Measurements from ENCODE around the gene LYZL2. TPM values are rescaled to one million over a fixed set of nuclear protein-coding genes. Genes with fewer than 3 reads are reported as not detected.
"Not testable (repeated sequence)": the region's sequence is repeated elsewhere in the genome, so short reads cannot be mapped to it uniquely, and the experiment has no call there.

The LYZL2 gene
- not detected in 2 replicates for total RNA-seq

DNA sequence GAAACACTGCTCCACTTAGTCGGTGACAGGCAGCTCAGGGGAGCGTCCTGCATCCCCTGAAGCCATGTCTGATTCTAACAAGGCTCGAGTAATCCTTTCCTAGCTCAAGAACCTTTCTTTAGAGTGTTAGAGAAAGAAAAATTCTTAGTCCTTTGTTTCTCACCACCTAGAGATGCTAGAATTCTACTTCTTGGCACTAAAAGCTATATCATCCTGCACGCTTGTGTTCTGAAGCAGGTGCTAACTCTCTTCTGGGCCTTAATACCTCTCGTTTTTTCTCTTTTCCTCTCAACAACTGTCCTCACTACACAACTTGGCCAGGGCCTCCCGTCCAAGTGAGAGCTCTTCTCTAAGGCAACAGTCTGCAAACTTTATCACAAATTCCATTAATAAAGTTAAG lies at the start of gene LYZL2:
Gene LYZL2, minus strand, starts transcription at position 101 of the 400 bp plus-strand sequence. CDS start 2,838 bp downstream, outside the sequence.
- H3K36me3 ChIP-seq (ENCODE audit: control insufficient read depth, insufficient read depth, low read length) = no peaks in the 10 kb centered on the region
- DNase-seq (ENCODE audit: low read depth) = no peak
- H3K4me3 ChIP-seq (ENCODE audit: low read depth, low read length) = no peak within 1 kb of the TSS
- H3K27me3 ChIP-seq (ENCODE audit: control insufficient read depth, insufficient read depth, low read length) = no peaks in the 10 kb centered on the region
- TF ChIP-seq, protein P1, sequence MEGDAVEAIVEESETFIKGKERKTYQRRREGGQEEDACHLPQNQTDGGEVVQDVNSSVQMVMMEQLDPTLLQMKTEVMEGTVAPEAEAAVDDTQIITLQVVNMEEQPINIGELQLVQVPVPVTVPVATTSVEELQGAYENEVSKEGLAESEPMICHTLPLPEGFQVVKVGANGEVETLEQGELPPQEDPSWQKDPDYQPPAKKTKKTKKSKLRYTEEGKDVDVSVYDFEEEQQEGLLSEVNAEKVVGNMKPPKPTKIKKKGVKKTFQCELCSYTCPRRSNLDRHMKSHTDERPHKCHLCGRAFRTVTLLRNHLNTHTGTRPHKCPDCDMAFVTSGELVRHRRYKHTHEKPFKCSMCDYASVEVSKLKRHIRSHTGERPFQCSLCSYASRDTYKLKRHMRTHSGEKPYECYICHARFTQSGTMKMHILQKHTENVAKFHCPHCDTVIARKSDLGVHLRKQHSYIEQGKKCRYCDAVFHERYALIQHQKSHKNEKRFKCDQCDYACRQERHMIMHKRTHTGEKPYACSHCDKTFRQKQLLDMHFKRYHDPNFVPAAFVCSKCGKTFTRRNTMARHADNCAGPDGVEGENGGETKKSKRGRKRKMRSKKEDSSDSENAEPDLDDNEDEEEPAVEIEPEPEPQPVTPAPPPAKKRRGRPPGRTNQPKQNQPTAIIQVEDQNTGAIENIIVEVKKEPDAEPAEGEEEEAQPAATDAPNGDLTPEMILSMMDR (IDR thresholded peaks at IDR 0.05; ENCODE audit: insufficient read depth, low read length, poor library complexity, severe bottlenecking) = no peak

GRCh38 chr10:30677616-30678015 lies 48.1 kb upstream of the LYZL2 start:
- DNase-seq (ENCODE audit: low read depth); H3K36me3 ChIP-seq (ENCODE audit: control insufficient read depth, insufficient read depth, low read length); H3K27me3 ChIP-seq (ENCODE audit: control insufficient read depth, insufficient read depth, low read length); H3K4me3 ChIP-seq (ENCODE audit: low read depth, low read length): not testable (repeated sequence)

DNA sequence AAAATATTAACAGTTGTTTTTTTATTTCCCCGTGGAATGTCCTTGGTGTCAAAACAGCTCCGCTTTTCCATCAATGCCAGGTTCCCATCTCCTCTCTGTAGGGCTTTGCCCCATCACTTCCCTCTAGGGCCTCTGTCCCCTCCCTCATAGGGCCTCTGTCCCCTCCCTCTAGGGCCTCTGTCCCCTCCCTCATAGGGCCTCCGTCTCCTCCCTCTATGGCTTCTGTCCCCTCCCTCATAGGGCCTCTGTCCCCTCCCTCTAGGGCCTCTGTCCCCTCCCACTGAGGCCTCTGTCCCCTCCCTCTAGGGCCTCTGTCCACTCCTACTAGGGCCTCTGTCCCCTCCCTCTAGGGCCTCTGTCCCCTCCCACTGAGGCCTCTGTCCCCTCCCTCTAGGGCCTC lies 47.6 kb upstream of the LYZL2 start:
- H3K4me3 ChIP-seq (ENCODE audit: low read depth, low read length); H3K36me3 ChIP-seq (ENCODE audit: control insufficient read depth, insufficient read depth, low read length); DNase-seq (ENCODE audit: low read depth); H3K27me3 ChIP-seq (ENCODE audit: control insufficient read depth, insufficient read depth, low read length): not testable (repeated sequence)

- H3K36me3 ChIP-seq (ENCODE audit: control insufficient read depth, insufficient read depth, low read length) = no peaks in the 10 kb centered on the region
- TF ChIP-seq, protein P1 (IDR thresholded peaks at IDR 0.05; ENCODE audit: insufficient read depth, low read length, poor library complexity, severe bottlenecking) = no peak
- H3K27me3 ChIP-seq (ENCODE audit: control insufficient read depth, insufficient read depth, low read length) = no peaks in the 10 kb centered on the region
- no peak for DNase-seq (ENCODE audit: low read depth)
- no peak overlapping the region for H3K4me3 ChIP-seq (ENCODE audit: low read depth, low read length)
Measured at GRCh38 chr10:30675791-30676718, 46.5 kb upstream of the LYZL2 start.

GRCh38 chr10:30674796-30675195 lies 45.2 kb upstream of the LYZL2 start:
- Histone ChIP-seq H3K4me3 (ENCODE audit: low read depth, low read length) (no peak overlapping the region), H3K36me3 (ENCODE audit: control insufficient read depth, insufficient read depth, low read length) (no peaks in the 10 kb centered on the region), H3K27me3 (ENCODE audit: control insufficient read depth, insufficient read depth, low read length) (no peaks in the 10 kb centered on the region)
- DNase-seq (ENCODE audit: low read depth) = no peak
- TF ChIP-seq, protein P1 (IDR thresholded peaks at IDR 0.05; ENCODE audit: insufficient read depth, low read length, poor library complexity, severe bottlenecking) = no peak

GRCh38 chr10:30673262-30673661 lies 43.7 kb upstream of the LYZL2 start:
- DNase-seq (ENCODE audit: low read depth); H3K27me3 ChIP-seq (ENCODE audit: control insufficient read depth, insufficient read depth, low read length); H3K4me3 ChIP-seq (ENCODE audit: low read depth, low read length); H3K36me3 ChIP-seq (ENCODE audit: control insufficient read depth, insufficient read depth, low read length): not testable (repeated sequence)

DNA sequence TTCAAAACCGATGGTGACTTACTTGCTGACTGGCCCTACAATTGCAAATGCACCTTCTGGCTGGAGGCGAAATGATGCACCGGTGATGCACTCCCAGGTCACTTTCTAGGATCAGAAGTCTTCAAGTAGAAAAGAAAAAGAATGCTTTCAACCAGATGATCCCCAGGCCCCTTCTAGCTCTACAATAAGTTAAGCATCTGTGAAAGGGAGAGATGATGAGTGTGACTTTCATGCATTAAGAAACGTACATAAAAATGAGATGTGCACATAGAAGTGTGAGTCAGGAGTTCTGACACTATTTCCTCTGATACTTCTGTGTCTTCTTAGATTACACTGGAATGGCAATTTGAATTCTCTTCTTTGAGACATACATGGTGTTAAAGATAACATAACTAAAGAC lies 42.8 kb upstream of the LYZL2 start:
- H3K36me3 ChIP-seq (ENCODE audit: control insufficient read depth, insufficient read depth, low read length); DNase-seq (ENCODE audit: low read depth); H3K4me3 ChIP-seq (ENCODE audit: low read depth, low read length); H3K27me3 ChIP-seq (ENCODE audit: control insufficient read depth, insufficient read depth, low read length): not testable (repeated sequence)
